IPS-18c (cell line): ENCODE data around the gene POLR3E.
"Not testable (repeated sequence)": the region's sequence is repeated elsewhere in the genome, so short reads cannot be mapped to it uniquely, and the experiment has no call there.

Source experiments
- H3K4me3 ChIP-seq: 2 replicates; pipeline ENCODE4 v1.7.0; 2013; ENCODE audit warnings: low read depth, mild to moderate bottlenecking, low read length, moderate library complexity; ENCODE audit not compliant: insufficient read depth
- H3K9me3 ChIP-seq: one replicate; pipeline ENCODE4 v1.6.1; 2013; ENCODE audit warnings: mild to moderate bottlenecking, low read length, moderate library complexity; ENCODE audit not compliant: control insufficient read depth, insufficient read depth

POLR3E gene

GRCh38 chr16:22284637-22285036 lies 12.6 kb upstream of the POLR3E start:
- H3K9me3 ChIP-seq = no peaks in the 10 kb centered on the region
- no peak overlapping the region for H3K4me3 ChIP-seq

GRCh38 chr16:22285080-22285479 lies 12.1 kb upstream of the POLR3E start:
- Histone ChIP-seq H3K9me3 (no peaks in the 10 kb centered on the region), H3K4me3 (no peak overlapping the region; the same call in 1 of the 2 replicates)

- Histone ChIP-seq H3K4me3 (no peak overlapping the region), H3K9me3 (no peaks in the 10 kb centered on the region)
These were observed 6.2 kb upstream of the POLR3E start for GRCh38 chr16:22291020-22291419.

GRCh38 chr16:22291860-22292318 lies 5.3 kb upstream of the POLR3E start:
- no peaks in the 10 kb centered on the region for H3K9me3 ChIP-seq
- H3K4me3 ChIP-seq = no peak overlapping the region

GRCh38 chr16:22292320-22292719 lies 4.9 kb upstream of the POLR3E start:
- H3K4me3 ChIP-seq = no peak overlapping the region
- no peaks in the 10 kb centered on the region for H3K9me3 ChIP-seq

- Histone ChIP-seq H3K9me3 (no peaks in the 10 kb centered on the region), H3K4me3 (no peak overlapping the region)
These were observed 3.8 kb upstream of the POLR3E start for GRCh38 chr16:22293137-22294106.

- peak overlapping the region; percentile 56; the same call in 1 of the 2 replicates for H3K4me3 ChIP-seq
These were observed 740 bp upstream of the POLR3E start for GRCh38 chr16:22296225-22297113.

GRCh38 chr16:22297871-22298733 lies 893 bp downstream of the POLR3E start:
- Histone ChIP-seq H3K4me3 (peak overlapping the region; percentile 93), H3K9me3 (no peaks in the 10 kb centered on the region)

More at GRCh38 chr16:22296225-22297113, 740 bp upstream of the POLR3E start:
- H3K9me3 ChIP-seq = no peaks in the 10 kb centered on the region

GRCh38 chr16:22299036-22299435 lies 1.8 kb downstream of the POLR3E start:
- no peak overlapping the region for H3K4me3 ChIP-seq

GRCh38 chr16:22300427-22301071 lies 3.3 kb downstream of the POLR3E start:
- no peak overlapping the region for H3K4me3 ChIP-seq
- no peaks in the 10 kb centered on the region for H3K9me3 ChIP-seq

More at GRCh38 chr16:22299036-22299435, 1.8 kb downstream of the POLR3E start:
- H3K9me3 ChIP-seq = no peaks in the 10 kb centered on the region

GRCh38 chr16:22301423-22301822 lies 4.2 kb downstream of the POLR3E start:
- not testable (repeated sequence) for H3K9me3 ChIP-seq, H3K4me3 ChIP-seq

- Histone ChIP-seq H3K4me3 (no peak overlapping the region), H3K9me3 (no peaks in the 10 kb centered on the region)
These were observed 5.7 kb downstream of the POLR3E start for GRCh38 chr16:22302776-22303363.

- no peak overlapping the region for H3K4me3 ChIP-seq
- no peaks in the 10 kb centered on the region for H3K9me3 ChIP-seq
These were observed 7.2 kb downstream of the POLR3E start for GRCh38 chr16:22304411-22304810.

- no peaks in the 10 kb centered on the region for H3K9me3 ChIP-seq
- H3K4me3 ChIP-seq = no peak overlapping the region
These were observed 9.6 kb downstream of the POLR3E start for GRCh38 chr16:22306788-22307187.

GRCh38 chr16:22307838-22308237 lies 10.6 kb downstream of the POLR3E start:
- Histone ChIP-seq H3K4me3 (no peak overlapping the region), H3K9me3 (no peaks in the 10 kb centered on the region)
